Natural killer cell (primary cell): ENCODE data around the gene ANKH. TPM values are rescaled to one million over a fixed set of nuclear protein-coding genes. Genes with fewer than 3 reads are reported as not detected.

Experiments
- ATAC-seq, 3 donors: fragments of 150-1000 bp in 2 of 3; fragments of 200-7000 bp in 1 of 3; cut with Tn5 transposase; 1 replicate in 1 of 3; 2 replicates in 2 of 3; pipeline ENCODE4 v1.10.0; 2021; ENCODE audit warnings: mild to moderate bottlenecking in 2 of 3, moderate library complexity in 2 of 3
- DNase-seq, 2 donors: peaks; one replicate each; pipeline versions ENCODE4 v3.0.0 to v3.0.0-alpha.2; 2013 to 2021; ENCODE audit warnings: mixed read lengths in 1 of 2
- H3K27ac ChIP-seq: one replicate; pipeline ENCODE4 v1.5.1; 2013; ENCODE audit warnings: mild to moderate bottlenecking, low read length
- H3K27me3 ChIP-seq: one replicate; pipeline ENCODE4 v1.6.1; 2013; ENCODE audit warnings: low read length; ENCODE audit not compliant: control insufficient read depth, insufficient read depth
- H3K36me3 ChIP-seq: one replicate; pipeline ENCODE4 v1.6.1; 2013; ENCODE audit warnings: low read length; ENCODE audit not compliant: control insufficient read depth, insufficient read depth
- H3K4me1 ChIP-seq: one replicate; pipeline ENCODE4 v1.6.1; 2013; ENCODE audit warnings: low read length; ENCODE audit not compliant: control insufficient read depth, insufficient read depth
- H3K4me3 ChIP-seq: one replicate; pipeline ENCODE4 v1.5.1; 2013; ENCODE audit warnings: low read length
- H3K9me3 ChIP-seq: one replicate; pipeline ENCODE4 v1.6.1; 2013; ENCODE audit warnings: low read length; ENCODE audit not compliant: control insufficient read depth, insufficient read depth
- H3K27ac Mint-ChIP-seq, 2 donors: one replicate each; pipeline ENCODE4 v1.8.0; 2022; ENCODE audit warnings: mild to moderate bottlenecking in 2 of 2, mixed read lengths in 2 of 2, moderate library complexity in 1 of 2
- H3K27me3 Mint-ChIP-seq, 2 donors: one replicate each; pipeline ENCODE4 v1.8.0; 2022; ENCODE audit warnings: low read depth in 2 of 2, mixed read lengths in 2 of 2
- H3K36me3 Mint-ChIP-seq: one replicate; pipeline ENCODE4 v1.8.0; 2022; ENCODE audit warnings: mixed read lengths
- H3K4me1 Mint-ChIP-seq, 2 donors: one replicate each; pipeline ENCODE4 v1.8.0; 2022; ENCODE audit warnings: mixed read lengths in 2 of 2
- H3K4me3 Mint-ChIP-seq: one replicate; pipeline ENCODE4 v1.8.0; 2022; ENCODE audit warnings: mild to moderate bottlenecking, moderate library complexity, mixed read lengths
- H3K9me3 Mint-ChIP-seq, 2 donors: one replicate each; pipeline ENCODE4 v1.8.0; 2022; ENCODE audit warnings: mixed read lengths in 2 of 2
- WGBS: methylation state at CpG from one replicate; pipeline ENCODE4 v1.1.7; 2013; ENCODE audit warnings: missing lambda C conversion rate; ENCODE audit not compliant: insufficient coverage; 5-methylcytosine and 5-hydroxymethylcytosine counted together
- intact Hi-C: fragments of 100-400 bp; cut with micrococcal nuclease; formaldehyde crosslinking; loops from one replicate; pipeline ENCODE4 v1.14.2; 2022
- total RNA-seq, 4 donors: library from RNA; stranded (reverse); fragments of 120-200 nt in 1 of 4; gene quantifications; one replicate each; pipeline versions ENCODE4 v1.2.3 to v1.2.4, GENCODE V29; 2013 to 2022
- TF ChIP-seq, protein P1 (sequence below): fragments of 200-600 bp; IDR thresholded peaks from one replicate; pipeline ENCODE4 v1.8.0; 2022; ENCODE audit warnings: antibody characterized with exemption

ANKH gene
- total RNA-seq, 3 donors from 2014 or later (not counting 1 experiment from before 2014, with no cell fraction given) = 52.9 to 78.0 (median 63.8) TPM

DNA sequence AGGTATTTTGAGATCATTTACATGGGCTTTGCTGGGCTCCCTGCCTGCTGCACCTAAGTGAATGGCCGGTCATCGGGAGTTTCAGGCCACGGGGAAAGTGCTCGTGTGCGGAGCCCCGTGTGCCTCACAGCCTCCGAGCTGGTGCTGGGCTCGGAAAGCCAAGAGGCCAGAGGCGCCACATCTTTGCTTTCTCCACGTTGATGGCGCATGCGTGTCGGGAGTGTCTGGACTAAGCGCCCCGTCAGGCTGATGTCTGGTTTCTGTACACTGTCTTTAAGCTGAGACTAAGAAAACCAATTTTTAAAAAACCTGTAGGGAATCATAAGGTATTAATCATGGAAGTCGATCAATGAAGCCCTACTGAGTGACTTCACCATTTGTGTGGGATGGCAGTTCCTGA lies 137.9 kb downstream of the ANKH start:
- H3K4me1 Mint-ChIP-seq = peaks cover 0 to 6% of the 10 kb centered on the region in 2 donors
- peaks cover 15% of the 10 kb centered on the region for H3K36me3 ChIP-seq
- H3K27ac Mint-ChIP-seq = no peak overlapping the region
- H3K27me3 ChIP-seq = no peaks in the 10 kb centered on the region
- no peak for ATAC-seq
- WGBS = 97% methylated on average over 16 of the region's 16 CpGs
- no peaks in the 10 kb centered on the region for H3K9me3 Mint-ChIP-seq
- H3K4me3 ChIP-seq = no peak overlapping the region
- no peak overlapping the region for H3K27ac ChIP-seq
- DNase-seq = no peak
- no peaks in the 10 kb centered on the region for H3K9me3 ChIP-seq
- intact Hi-C loops = no loop called here
- no peak overlapping the region for H3K4me3 Mint-ChIP-seq
- no peaks in the 10 kb centered on the region for H3K36me3 Mint-ChIP-seq
- H3K4me1 ChIP-seq = no peaks in the 10 kb centered on the region
- no peaks in the 10 kb centered on the region for H3K27me3 Mint-ChIP-seq
- TF ChIP-seq, protein P1, sequence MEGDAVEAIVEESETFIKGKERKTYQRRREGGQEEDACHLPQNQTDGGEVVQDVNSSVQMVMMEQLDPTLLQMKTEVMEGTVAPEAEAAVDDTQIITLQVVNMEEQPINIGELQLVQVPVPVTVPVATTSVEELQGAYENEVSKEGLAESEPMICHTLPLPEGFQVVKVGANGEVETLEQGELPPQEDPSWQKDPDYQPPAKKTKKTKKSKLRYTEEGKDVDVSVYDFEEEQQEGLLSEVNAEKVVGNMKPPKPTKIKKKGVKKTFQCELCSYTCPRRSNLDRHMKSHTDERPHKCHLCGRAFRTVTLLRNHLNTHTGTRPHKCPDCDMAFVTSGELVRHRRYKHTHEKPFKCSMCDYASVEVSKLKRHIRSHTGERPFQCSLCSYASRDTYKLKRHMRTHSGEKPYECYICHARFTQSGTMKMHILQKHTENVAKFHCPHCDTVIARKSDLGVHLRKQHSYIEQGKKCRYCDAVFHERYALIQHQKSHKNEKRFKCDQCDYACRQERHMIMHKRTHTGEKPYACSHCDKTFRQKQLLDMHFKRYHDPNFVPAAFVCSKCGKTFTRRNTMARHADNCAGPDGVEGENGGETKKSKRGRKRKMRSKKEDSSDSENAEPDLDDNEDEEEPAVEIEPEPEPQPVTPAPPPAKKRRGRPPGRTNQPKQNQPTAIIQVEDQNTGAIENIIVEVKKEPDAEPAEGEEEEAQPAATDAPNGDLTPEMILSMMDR = no peak

DNA sequence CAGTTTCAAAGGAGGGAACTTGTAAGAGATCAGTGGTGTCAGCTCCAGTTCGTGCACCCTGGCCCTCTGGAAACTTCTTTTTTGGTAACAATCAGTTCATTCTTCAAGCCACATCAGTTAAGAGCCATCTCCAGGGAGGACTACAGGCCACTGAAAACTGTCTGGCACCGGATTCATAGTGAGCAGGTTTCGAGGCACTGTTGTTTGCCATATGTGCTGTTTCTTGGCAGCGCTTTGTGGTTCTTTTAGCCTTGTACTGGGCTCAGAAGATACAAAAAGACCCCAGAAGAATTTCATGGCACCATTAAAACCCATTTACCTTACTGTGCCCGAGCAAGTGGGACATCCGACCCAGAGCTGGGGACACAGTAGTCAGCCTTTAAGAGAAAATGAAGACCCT lies 138.6 kb downstream of the ANKH start:
- H3K27ac ChIP-seq = no peak overlapping the region
- Mint-ChIP-seq H3K4me3 (no peak overlapping the region), H3K27ac (no peak overlapping the region), H3K4me1 (peaks cover 0 to 6% of the 10 kb centered on the region in 2 donors), H3K9me3 (no peaks in the 10 kb centered on the region), H3K36me3 (no peaks in the 10 kb centered on the region), H3K27me3 (no peaks in the 10 kb centered on the region)
- H3K4me1 ChIP-seq = no peaks in the 10 kb centered on the region
- H3K27me3 ChIP-seq = no peaks in the 10 kb centered on the region
- DNase-seq = no peak
- no peak overlapping the region for H3K4me3 ChIP-seq
- over 99% methylated on average over 6 of the region's 6 CpGs for WGBS
- no peaks in the 10 kb centered on the region for H3K9me3 ChIP-seq
- intact Hi-C loops = no loop called here
- H3K36me3 ChIP-seq = peaks cover 14% of the 10 kb centered on the region
- no peak for ATAC-seq
- TF ChIP-seq, protein P1 = no peak

DNA sequence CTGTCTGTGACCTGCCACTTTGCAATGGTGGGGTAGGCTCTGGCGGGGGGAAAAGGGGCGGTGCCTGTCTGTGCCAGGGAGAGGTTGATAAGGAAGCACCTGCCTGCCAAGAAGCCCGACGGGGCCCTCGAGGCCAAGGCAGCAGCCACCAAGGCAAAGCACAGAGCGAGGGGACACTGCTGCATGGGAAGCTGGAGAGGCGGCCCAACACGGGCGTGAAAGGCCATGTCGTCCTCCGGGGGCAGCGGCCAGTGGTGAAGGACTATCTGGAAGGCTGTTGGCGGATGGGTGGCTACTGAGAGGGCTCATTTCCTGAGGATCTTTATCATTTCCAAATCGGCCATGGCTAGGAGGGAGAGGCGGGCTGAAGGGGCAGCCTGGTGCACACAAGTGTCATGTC lies 140.7 kb downstream of the ANKH start:
- TF ChIP-seq, protein P1 = no peak
- intact Hi-C loops = no loop called here
- ATAC-seq (no peak), DNase-seq (no peak)
- Mint-ChIP-seq H3K27ac (no peak overlapping the region), H3K27me3 (no peaks in the 10 kb centered on the region), H3K4me1 (peaks cover 0 to 4% of the 10 kb centered on the region in 2 donors), H3K36me3 (no peaks in the 10 kb centered on the region), H3K9me3 (no peaks in the 10 kb centered on the region), H3K4me3 (no peak overlapping the region)
- H3K9me3 ChIP-seq = no peaks in the 10 kb centered on the region
- peaks cover 7% of the 10 kb centered on the region for H3K36me3 ChIP-seq
- no peaks in the 10 kb centered on the region for H3K4me1 ChIP-seq
- no peak overlapping the region for H3K27ac ChIP-seq
- 82% methylated on average over 15 of the region's 15 CpGs for WGBS
- H3K27me3 ChIP-seq = no peaks in the 10 kb centered on the region
- H3K4me3 ChIP-seq = no peak overlapping the region

DNA sequence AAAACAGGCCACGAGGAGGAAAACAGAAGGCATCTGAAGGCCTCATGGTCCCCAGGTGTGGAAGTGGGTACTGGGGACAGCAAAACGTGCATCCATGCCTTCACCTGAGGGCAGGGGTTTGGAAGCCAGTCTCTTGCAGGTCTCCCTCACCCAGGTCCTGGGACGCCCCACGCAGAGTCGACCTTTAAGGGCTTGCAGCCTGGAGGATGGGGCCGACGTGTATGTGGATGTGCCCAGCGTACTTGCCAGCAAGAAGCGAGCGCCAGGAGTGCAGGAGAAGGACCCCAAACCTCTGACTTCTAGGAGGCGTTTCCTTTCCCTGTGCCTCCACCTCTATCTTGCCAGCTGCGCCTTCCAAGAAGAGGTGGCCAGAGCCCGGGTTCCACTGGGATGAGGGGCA lies 141.1 kb downstream of the ANKH start:
- Histone ChIP-seq H3K27ac (no peak overlapping the region), H3K4me3 (no peak overlapping the region), H3K27me3 (no peaks in the 10 kb centered on the region), H3K36me3 (peaks cover 7% of the 10 kb centered on the region), H3K9me3 (no peaks in the 10 kb centered on the region), H3K4me1 (no peaks in the 10 kb centered on the region)
- Mint-ChIP-seq H3K4me3 (no peak overlapping the region), H3K36me3 (no peaks in the 10 kb centered on the region), H3K27me3 (no peaks in the 10 kb centered on the region), H3K27ac (no peak overlapping the region), H3K4me1 (peaks cover 0 to 4% of the 10 kb centered on the region in 2 donors), H3K9me3 (no peaks in the 10 kb centered on the region)
- DNase-seq = no peak
- intact Hi-C loops = no loop called here
- TF ChIP-seq, protein P1 = no peak
- ATAC-seq = no peak
- WGBS = 95% methylated on average over 12 of the region's 13 CpGs
